ENCODE data around the gene DNAJC4. TPM values are rescaled to one million over a fixed set of nuclear protein-coding genes. Genes with fewer than 3 reads are reported as not detected.
A peak's percentile ranks its signal among the peaks of the same experiment; 100 is the strongest.

DNAJC4 gene
- total RNA-seq = 10 to 100 TPM; 39.5 to 40.5 TPM

DNA sequence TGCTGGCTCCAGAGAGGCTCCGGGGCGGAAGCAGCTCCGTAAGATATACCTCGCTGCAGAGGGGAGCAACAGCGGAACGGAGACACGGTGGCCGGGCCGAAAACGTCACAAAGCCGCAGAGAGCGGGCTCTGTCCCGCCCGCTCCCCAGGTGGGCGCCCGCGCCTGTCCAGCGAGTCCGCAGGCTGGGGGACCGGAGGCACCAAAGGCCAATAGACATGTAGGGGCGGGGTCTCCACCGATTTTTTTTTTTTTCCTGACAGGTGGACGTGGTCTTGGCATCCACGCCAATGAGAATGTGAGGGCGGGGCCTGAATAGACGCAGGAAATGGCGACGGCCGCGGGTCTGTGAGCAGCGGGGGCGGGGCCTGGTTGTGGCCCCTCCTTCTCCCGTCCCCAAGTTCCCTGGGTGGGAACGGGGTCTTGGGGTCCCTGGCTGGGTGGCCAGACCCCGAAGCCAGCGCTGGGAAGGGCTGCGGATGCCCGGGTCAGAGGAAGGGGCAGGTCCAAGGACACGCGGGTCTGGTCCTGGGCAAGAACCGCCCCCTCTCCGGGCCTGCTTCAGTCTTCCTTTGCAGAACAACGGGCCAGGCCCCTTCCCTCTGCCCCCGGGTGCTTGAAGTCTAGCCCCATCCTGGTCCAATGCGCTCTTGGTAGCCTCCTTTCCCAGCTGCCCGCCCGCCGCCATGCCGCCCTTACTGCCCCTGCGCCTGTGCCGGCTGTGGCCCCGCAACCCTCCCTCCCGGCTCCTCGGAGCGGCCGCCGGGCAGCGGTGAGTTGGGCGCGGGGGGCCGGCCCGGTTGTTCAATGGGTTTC is at the start of gene DNAJC4:
Gene DNAJC4, plus strand, starts transcription at position 378 of the 814 bp plus-strand sequence. Its CDS starts 307 bp downstream, at position 685.
- DNase-seq = peak; percentile 94
- peaks cover 56% of the 10 kb centered on the region for H3K4me1 Mint-ChIP-seq
- CTCF ChIA-PET = interaction anchor here (0.6 to 9.2 kb wide), 7 partner anchors 11 to 96 kb away, joined by 3 to 94 read pairs (median 3); partner anchors contain the start of gene FERMT3

GRCh38 chr11:64180891-64181290 is 49.5 kb upstream of the DNAJC4 start:
- no peaks in the 10 kb centered on the region for H3K9me3 Mint-ChIP-seq
- H3K4me1 Mint-ChIP-seq = peaks cover 53% of the 10 kb centered on the region
- no peak overlapping the region for H3K4me3 Mint-ChIP-seq
- H3K36me3 Mint-ChIP-seq (ENCODE audit: low read depth) = peaks cover 5% of the 10 kb centered on the region
- H3K27ac Mint-ChIP-seq = no peak overlapping the region
- DNase-seq = no peak
- ChIA-PET CTCF (interaction anchor here (0.9 to 1.8 kb wide), 5 partner anchors 10 to 124 kb away, joined by 3 to 6 read pairs (median 4); partner anchors contain the start of gene MACROD1), POLR2A (no interaction called here)
- H3K27me3 Mint-ChIP-seq = no peaks in the 10 kb centered on the region

More for the DNA sequence above, at the start of gene DNAJC4:
- POLR2A ChIA-PET = no interaction called here
- Mint-ChIP-seq H3K27ac (peak within 1 kb of the TSS; percentile 94), H3K4me3 (peak within 1 kb of the TSS; percentile 87), H3K27me3 (no peaks in the 10 kb centered on the region), H3K9me3 (no peaks in the 10 kb centered on the region), H3K36me3 (ENCODE audit: low read depth) (peaks cover 5% of the 10 kb centered on the region)

DNA sequence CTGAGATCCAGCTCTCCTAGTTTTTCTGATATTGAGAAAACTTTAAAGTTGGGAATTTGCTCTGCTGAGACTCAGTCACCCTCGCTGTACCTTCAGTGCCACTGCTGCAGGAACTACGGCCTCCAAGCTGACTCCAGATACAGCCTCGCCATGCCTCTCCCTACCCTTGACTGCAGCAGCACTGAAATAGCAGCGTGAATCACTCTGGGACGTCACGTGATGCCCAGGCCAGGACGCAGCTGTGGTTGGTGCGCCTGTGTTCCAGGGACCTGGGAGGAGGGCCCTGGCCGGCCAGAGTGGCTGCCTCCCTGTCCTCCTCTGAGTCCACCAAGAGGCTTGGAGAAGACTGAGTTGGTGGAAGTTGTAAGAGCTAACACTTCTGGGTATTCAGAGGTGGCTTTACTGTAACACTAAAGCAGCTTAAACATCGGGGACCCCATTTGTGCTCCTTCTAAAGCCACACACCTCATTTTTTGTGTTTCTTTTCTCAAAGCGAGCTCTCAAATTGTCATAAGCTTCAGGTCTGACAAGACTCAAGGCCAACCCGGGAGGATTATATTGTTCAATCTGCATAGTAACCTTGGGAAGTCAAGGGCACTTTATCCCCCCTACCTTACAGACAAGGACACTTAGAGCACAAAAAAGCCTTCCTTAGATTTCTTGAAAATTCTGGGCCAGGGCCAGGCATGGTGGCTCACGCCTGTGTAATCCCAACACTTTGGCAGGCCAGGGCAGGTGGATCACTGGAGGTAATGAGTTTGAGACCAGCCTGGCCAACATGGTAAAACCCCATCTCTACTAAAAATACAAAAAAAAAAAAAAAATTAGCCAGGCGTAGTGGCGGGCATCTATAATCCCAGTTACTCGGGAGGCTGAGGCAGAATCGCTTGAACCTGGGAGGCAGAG is 48.6 kb upstream of the DNAJC4 start:
- DNase-seq = peak; percentile 57
- CTCF ChIA-PET = interaction anchor here (0.9 to 1.8 kb wide), 5 partner anchors 9 to 123 kb away, joined by 3 to 6 read pairs (median 4); partner anchors contain the start of gene MACROD1
- Mint-ChIP-seq H3K27me3 (no peaks in the 10 kb centered on the region), H3K36me3 (ENCODE audit: low read depth) (peaks cover 6% of the 10 kb centered on the region), H3K27ac (peak overlapping the region; percentile 62), H3K4me1 (peaks cover 49% of the 10 kb centered on the region), H3K4me3 (no peak overlapping the region), H3K9me3 (no peaks in the 10 kb centered on the region)
- POLR2A ChIA-PET = no interaction called here

DNA sequence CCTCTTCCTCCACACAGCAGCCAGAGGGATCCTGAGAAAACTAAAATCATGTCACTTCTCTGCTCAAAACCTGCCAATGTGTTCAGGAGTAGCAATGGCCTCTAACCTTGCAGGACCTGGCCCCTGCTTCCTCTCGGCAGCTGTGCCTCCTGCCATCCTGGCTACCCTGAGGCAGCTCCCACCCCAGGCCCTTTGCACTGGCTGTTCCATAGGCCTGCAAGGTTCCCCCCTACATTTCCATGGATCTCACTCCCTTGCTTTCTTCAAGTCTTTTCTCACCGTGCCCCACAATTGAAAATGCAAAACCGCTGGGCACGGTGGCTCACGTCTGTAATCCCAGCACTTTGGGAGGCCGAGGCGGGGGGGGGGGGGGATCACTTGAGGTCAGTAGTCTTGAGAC is 46.5 kb upstream of the DNAJC4 start:
- H3K4me1 Mint-ChIP-seq = peaks cover 40% of the 10 kb centered on the region
- POLR2A ChIA-PET = no interaction called here
- CTCF ChIA-PET = interaction anchor here (1.1 kb wide), 1 partner anchor 21 kb away, joined by 3 read pairs; no protein-coding TSS in a partner anchor
- H3K27me3 Mint-ChIP-seq = no peaks in the 10 kb centered on the region
- no peaks in the 10 kb centered on the region for H3K9me3 Mint-ChIP-seq
- H3K27ac Mint-ChIP-seq = no peak overlapping the region
- H3K4me3 Mint-ChIP-seq = peak overlapping the region; percentile 20
- peaks cover 12% of the 10 kb centered on the region for H3K36me3 Mint-ChIP-seq (ENCODE audit: low read depth)
- DNase-seq = no peak

DNA sequence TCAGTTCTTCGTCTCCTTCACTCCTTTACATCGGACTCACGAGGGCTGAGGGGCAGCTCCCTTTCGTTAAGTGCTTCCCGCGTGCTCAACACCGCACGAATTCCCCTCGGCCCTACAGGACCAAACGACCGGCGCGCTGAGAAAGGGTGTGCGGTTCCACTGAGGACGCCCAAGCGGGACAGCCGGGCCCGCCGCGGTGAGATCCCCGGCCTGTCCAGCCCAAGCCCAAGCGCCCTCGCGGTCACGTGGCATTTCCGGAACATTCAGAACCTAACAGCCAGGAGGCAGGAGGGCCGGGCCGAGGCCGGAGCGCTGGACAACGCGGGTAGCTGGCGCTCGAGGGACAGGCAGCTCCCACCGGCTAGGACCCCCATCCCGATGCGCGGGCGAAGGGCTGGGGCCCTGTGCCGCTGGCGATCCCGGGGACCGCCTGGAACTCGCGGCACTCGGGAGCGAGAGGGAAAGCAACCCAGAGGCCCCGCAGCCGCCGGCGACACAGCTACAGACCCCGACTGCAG is 45.1 kb upstream of the DNAJC4 start:
- ChIA-PET POLR2A (interaction anchor here (0.6 to 0.9 kb wide), 2 partner anchors 19 to 200 kb away, joined by 3 read pairs; partner anchors contain the start of gene MACROD1), CTCF (interaction anchor here (0.6 to 16.2 kb wide), 9 partner anchors 12 to 694 kb away, joined by 3 to 141 read pairs (median 4); partner anchors contain the start of genes FERMT3, PRDX5 and TRMT112)
- peak overlapping the region; percentile 94 for H3K4me3 Mint-ChIP-seq
- peaks cover 15% of the 10 kb centered on the region for H3K36me3 Mint-ChIP-seq (ENCODE audit: low read depth)
- peaks cover 45% of the 10 kb centered on the region for H3K4me1 Mint-ChIP-seq
- DNase-seq = no peak
- H3K9me3 Mint-ChIP-seq = no peaks in the 10 kb centered on the region
- peak overlapping the region; percentile 92 for H3K27ac Mint-ChIP-seq
- H3K27me3 Mint-ChIP-seq = no peaks in the 10 kb centered on the region

GRCh38 chr11:64185693-64186491 is 44.5 kb upstream of the DNAJC4 start, which contains the start of gene STIP1:
TSS of gene STIP1 (plus strand) at chr11:64186171. CDS start at chr11:64186262, 91 bp downstream.
- Mint-ChIP-seq H3K36me3 (ENCODE audit: low read depth) (peaks cover 18% of the 10 kb centered on the region), H3K4me1 (peaks cover 46% of the 10 kb centered on the region), H3K4me3 (peak within 1 kb of the TSS; percentile 94), H3K27me3 (no peaks in the 10 kb centered on the region), H3K27ac (peak within 1 kb of the TSS; percentile 98), H3K9me3 (no peaks in the 10 kb centered on the region)
- POLR2A ChIA-PET = interaction anchor here (0.6 to 0.9 kb wide), 2 partner anchors 20 to 201 kb away, joined by 3 read pairs; partner anchors contain the start of gene MACROD1
- CTCF ChIA-PET = interaction anchor here (0.6 to 16.2 kb wide), 9 partner anchors 11 to 693 kb away, joined by 3 to 141 read pairs (median 5); partner anchors contain the start of genes FERMT3, PRDX5 and TRMT112
- peak; percentile 99 for DNase-seq

- Mint-ChIP-seq H3K4me3 (no peak overlapping the region), H3K4me1 (peaks cover 40% of the 10 kb centered on the region), H3K27ac (no peak overlapping the region)
Observed at GRCh38 chr11:64186492-64187165, 43.7 kb upstream of the DNAJC4 start.

GRCh38 chr11:64192434-64192833 is 37.9 kb upstream of the DNAJC4 start:
- Mint-ChIP-seq H3K9me3 (no peaks in the 10 kb centered on the region), H3K4me1 (peaks cover 31% of the 10 kb centered on the region), H3K4me3 (no peak overlapping the region), H3K27ac (peak overlapping the region; percentile 46), H3K27me3 (no peaks in the 10 kb centered on the region), H3K36me3 (ENCODE audit: low read depth) (peaks cover 59% of the 10 kb centered on the region)
- POLR2A ChIA-PET = no interaction called here
- CTCF ChIA-PET = interaction anchor here (16.2 kb wide), 1 partner anchor 14 kb away, joined by 141 read pairs; the partner anchor contains the start of gene FERMT3
- no peak for DNase-seq

More at GRCh38 chr11:64186492-64187165, 43.7 kb upstream of the DNAJC4 start:
- H3K36me3 Mint-ChIP-seq (ENCODE audit: low read depth) = peaks cover 18% of the 10 kb centered on the region
- H3K9me3 Mint-ChIP-seq = no peaks in the 10 kb centered on the region
- POLR2A ChIA-PET = interaction anchor here (0.6 to 1.1 kb wide), 4 partner anchors 18 to 131 kb away, joined by 3 to 4 read pairs (median 4); partner anchors contain the start of gene PRDX5
- DNase-seq = peak; percentile 56
- no peaks in the 10 kb centered on the region for H3K27me3 Mint-ChIP-seq
- CTCF ChIA-PET = interaction anchor here (0.6 to 16.2 kb wide), 12 partner anchors 10 to 333 kb away, joined by 3 to 141 read pairs (median 5); partner anchors contain the start of genes FERMT3, PRDX5 and TRMT112

DNA sequence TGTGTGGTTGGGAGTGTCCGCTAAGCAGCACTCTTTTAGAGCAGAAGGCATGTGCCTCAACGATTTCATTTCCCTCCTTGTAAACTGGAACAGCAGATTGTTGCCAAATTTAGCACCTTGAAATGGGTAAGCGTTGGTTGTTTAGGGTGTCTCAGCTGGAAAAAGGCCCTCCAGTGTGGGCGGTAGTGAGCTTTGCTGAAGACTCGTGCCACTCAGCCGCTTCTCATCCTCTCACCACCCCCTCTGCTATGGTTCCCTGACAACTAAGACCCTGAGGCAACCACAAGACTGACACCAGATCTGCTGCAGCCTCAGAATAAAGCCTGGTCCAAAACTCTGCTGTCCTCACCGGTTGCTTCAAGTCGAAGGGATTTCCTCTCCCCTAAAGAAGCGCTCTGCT is 33.7 kb upstream of the DNAJC4 start:
- no peaks in the 10 kb centered on the region for H3K27me3 Mint-ChIP-seq
- no peak overlapping the region for H3K4me3 Mint-ChIP-seq
- no peak for DNase-seq
- H3K9me3 Mint-ChIP-seq = no peaks in the 10 kb centered on the region
- peak overlapping the region; percentile 14 for H3K27ac Mint-ChIP-seq
- H3K36me3 Mint-ChIP-seq (ENCODE audit: low read depth) = peaks cover 70% of the 10 kb centered on the region
- ChIA-PET CTCF (interaction anchor here (0.7 to 16.2 kb wide), 7 partner anchors 8 to 104 kb away, joined by 3 to 141 read pairs (median 3); partner anchors contain the start of genes FERMT3 and STIP1), POLR2A (no interaction called here)
- peaks cover 24% of the 10 kb centered on the region for H3K4me1 Mint-ChIP-seq

- CTCF ChIA-PET = interaction anchor here (0.6 to 16.2 kb wide), 2 partner anchors 7 to 13 kb away, joined by 3 to 141 read pairs; partner anchors contain the start of genes FERMT3 and STIP1
- POLR2A ChIA-PET = no interaction called here
- peak overlapping the region; percentile 50 for H3K27ac Mint-ChIP-seq
- no peak overlapping the region for H3K4me3 Mint-ChIP-seq
- H3K27me3 Mint-ChIP-seq = no peaks in the 10 kb centered on the region
- H3K36me3 Mint-ChIP-seq (ENCODE audit: low read depth) = peaks cover 75% of the 10 kb centered on the region
- DNase-seq = no peak
- H3K9me3 Mint-ChIP-seq = no peaks in the 10 kb centered on the region
- H3K4me1 Mint-ChIP-seq = peaks cover 25% of the 10 kb centered on the region
Observed at GRCh38 chr11:64198511-64198910, 31.8 kb upstream of the DNAJC4 start.

DNA sequence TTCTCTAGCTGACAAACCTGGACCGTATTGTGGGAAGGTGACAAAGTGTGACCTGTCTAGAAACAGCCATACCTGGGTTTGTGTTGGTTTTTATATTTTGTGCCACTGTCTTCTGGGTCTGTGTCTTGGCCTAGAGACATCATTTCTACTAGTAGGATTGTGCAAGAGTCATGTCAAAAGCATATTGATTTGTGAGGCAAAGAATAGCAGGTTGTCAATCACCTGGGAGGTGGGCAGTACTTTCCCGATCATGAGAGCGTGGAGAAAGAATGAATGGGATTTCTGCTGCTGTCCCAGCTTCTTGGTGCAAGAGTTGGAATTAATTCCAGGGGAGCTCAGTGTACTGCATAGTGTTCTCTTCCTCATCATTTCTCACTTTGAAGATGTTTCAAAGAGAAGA is 28.8 kb upstream of the DNAJC4 start:
- H3K9me3 Mint-ChIP-seq = no peaks in the 10 kb centered on the region
- no peak for DNase-seq
- ChIA-PET CTCF (interaction anchor here (0.6 to 1.2 kb wide), 2 partner anchors 9 to 116 kb away, joined by 3 to 6 read pairs; partner anchors contain the start of genes PRDX5 and TRMT112), POLR2A (no interaction called here)
- no peak overlapping the region for H3K4me3 Mint-ChIP-seq
- peaks cover 66% of the 10 kb centered on the region for H3K36me3 Mint-ChIP-seq (ENCODE audit: low read depth)
- no peak overlapping the region for H3K27ac Mint-ChIP-seq
- H3K4me1 Mint-ChIP-seq = peaks cover 47% of the 10 kb centered on the region
- no peaks in the 10 kb centered on the region for H3K27me3 Mint-ChIP-seq
